HepG2 (cell line): ENCODE results near the gene ACAP2. TPM values are rescaled to one million over a fixed set of nuclear protein-coding genes. Genes with fewer than 3 reads are reported as not detected.
A peak's percentile ranks its signal among the peaks of the same experiment; 100 is the strongest.

Experiments used
- ATAC-seq: fragments of 200-7000 bp; cut with Tn5 transposase; 3 replicates; pipeline ENCODE4 v1.9.1; 2020; ENCODE audit warnings: mild to moderate bottlenecking, moderate library complexity
- BruUV-seq: library from RNA; stranded (reverse); fragments of 400-500 nt; replicated peaks from 2 replicates; lab custom pipeline; 2021; lab: Mats Ljungman, UMichigan
- CTCF ChIA-PET: fragments of 300-600 bp; formaldehyde crosslinking; extraction: SDS; loops from one replicate; lab custom pipeline; 2021; ENCODE audit warnings: low total read pairs, inconsistent platforms, low intra/inter-chr PET ratio; lab: Yijun Ruan, JAX
- POLR2A ChIA-PET: fragments of 350-600 bp; sonication (Branson Sonifier 250); formaldehyde crosslinking; loops from one replicate; lab custom pipeline; 2020; ENCODE audit warnings: antibody characterized with exemption, inconsistent platforms; lab: Yijun Ruan, JAX
- DNase-seq: peaks from one replicate; pipeline ENCODE4 v3.0.0-alpha.2; 2015; ENCODE audit warnings: low spot score
- FAIRE-seq: peaks from 3 replicates; lab custom pipeline; 2011; peaks lifted over from hg19 to GRCh38; lab: Jason Lieb, UNC
- H2AFZ ChIP-seq: one replicate; pipeline ENCODE4 v1.6.1; 2011; ENCODE audit warnings: low read length, inconsistent platforms
- H3K27ac ChIP-seq: fragments of 300-600 bp; 3 replicates; pipeline ENCODE4 v1.8.0; 2011; ENCODE audit warnings: mixed run types, mild to moderate bottlenecking, mixed read lengths, low read length, inconsistent platforms; ENCODE audit not compliant: insufficient read depth; ENCODE audit errors: extremely low read length
- H3K27me3 ChIP-seq, 2 experiments: fragments of 200-600 bp in 1 of 2; 2 replicates in 1 of 2; 3 replicates in 1 of 2; pipeline versions ENCODE4 v1.6.0 to v1.8.0; 2011; ENCODE audit warnings: low read length in 2 of 2, mild to moderate bottlenecking in 2 of 2, moderate library complexity in 2 of 2, inconsistent platforms in 1 of 2; ENCODE audit not compliant: insufficient read depth in 2 of 2, control insufficient read depth in 1 of 2
- H3K36me3 ChIP-seq, 2 experiments: fragments of 200-600 bp in 1 of 2; replicated peaks in 1 of 2; 2 replicates in 1 of 2; 3 replicates in 1 of 2; pipeline versions ENCODE4 v1.5.1 to v1.8.0; 2011; ENCODE audit warnings: low read length in 2 of 2, inconsistent platforms in 1 of 2; ENCODE audit not compliant: insufficient read depth in 2 of 2, control insufficient read depth in 1 of 2
- H3K4me1 ChIP-seq: 2 replicates; pipeline ENCODE4 v1.5.1; 2012; ENCODE audit warnings: low read length, inconsistent platforms; ENCODE audit not compliant: insufficient read depth
- H3K4me2 ChIP-seq: 2 replicates; pipeline ENCODE4 v1.6.0; 2011; ENCODE audit warnings: low read depth, low read length, inconsistent platforms
- H3K4me3 ChIP-seq, 3 experiments: fragments of 200-600 bp in 1 of 3; sonication (generic), shearing (Covaris generic) in 1 of 3; replicated peaks in 1 of 3; 2 replicates each; pipeline ENCODE4 v1.5.1; 2011 to 2016; ENCODE audit warnings: low read length in 3 of 3, inconsistent platforms in 2 of 3, low read depth in 2 of 3, mild to moderate bottlenecking in 2 of 3, control low read depth in 1 of 3, mixed read lengths in 1 of 3; ENCODE audit not compliant: insufficient read depth in 1 of 3
- H3K79me2 ChIP-seq: one replicate; pipeline ENCODE4 v1.6.1; 2011; ENCODE audit warnings: low read length, inconsistent platforms; ENCODE audit not compliant: insufficient read depth
- H3K9ac ChIP-seq: 2 replicates; pipeline ENCODE4 v1.6.0; 2011; ENCODE audit warnings: mild to moderate bottlenecking, low read depth, low read length, inconsistent platforms; ENCODE audit not compliant: insufficient read depth
- H3K9me3 ChIP-seq: 2 replicates; pipeline ENCODE4 v1.5.1; 2012; ENCODE audit warnings: mild to moderate bottlenecking, low read length
- H4K20me1 ChIP-seq: 2 replicates; pipeline ENCODE4 v1.6.0; 2011; ENCODE audit warnings: inconsistent platforms, mild to moderate bottlenecking, low read length, moderate library complexity; ENCODE audit not compliant: insufficient read depth
- HOXA7 ChIP-seq: sonication (generic); formaldehyde crosslinking; IDR thresholded peaks from 2 replicates; pipeline ENCODE4 v1.8.1; 2022; ENCODE audit warnings: mild to moderate bottlenecking, missing genetic modification reagents, moderate library complexity
- KDM4B ChIP-seq: sonication (generic); formaldehyde crosslinking; IDR thresholded peaks from 2 replicates; pipeline ENCODE4 v1.4.0; 2020; ENCODE audit warnings: missing genetic modification reagents
- NR2F6 ChIP-seq, 2 experiments: IDR thresholded peaks; 2 replicates each; pipeline ENCODE4 v1.6.1; 2016; ENCODE audit warnings: antibody characterized with exemption in 1 of 2, mild to moderate bottlenecking in 1 of 2
- SATB2 ChIP-seq: sonication (generic); formaldehyde crosslinking; IDR thresholded peaks from 2 replicates; pipeline ENCODE4 v1.5.0; 2020; ENCODE audit warnings: missing genetic modification reagents
- TCF7 ChIP-seq: sonication (generic); IDR thresholded peaks from 2 replicates; pipeline ENCODE4 v1.6.1; 2016; ENCODE audit warnings: antibody characterized with exemption, low read depth
- TEAD3 ChIP-seq: optimal IDR thresholded peaks from 2 replicates; pipeline ENCODE3; 2016; ENCODE audit warnings: borderline replicate concordance
- U2AF1 ChIP-seq: fragments of 200-400 bp; formaldehyde crosslinking; optimal IDR thresholded peaks from 2 replicates; pipeline ENCODE3; 2017; ENCODE audit warnings: mild to moderate bottlenecking, low read depth, low read length
- ZNF136 ChIP-seq: sonication (generic); formaldehyde crosslinking; IDR thresholded peaks from 2 replicates; pipeline ENCODE4 v1.8.1; 2022; ENCODE audit warnings: low read depth, mild to moderate bottlenecking, moderate library complexity, missing genetic modification reagents
- ZNF138 ChIP-seq: sonication (generic); formaldehyde crosslinking; IDR thresholded peaks from 2 replicates; pipeline ENCODE4 v1.5.0; 2020; ENCODE audit warnings: mild to moderate bottlenecking, low read depth, missing genetic modification reagents
- ZNF24 ChIP-seq: fragments of 450-650 bp; IDR thresholded peaks from 2 replicates; pipeline ENCODE4 v1.6.1; 2017; ENCODE audit warnings: antibody characterized with exemption, mild to moderate bottlenecking
- ZNF335 ChIP-seq: sonication (generic); formaldehyde crosslinking; IDR thresholded peaks from 2 replicates; pipeline ENCODE4 v1.4.0; 2020; ENCODE audit warnings: missing genetic modification reagents
- ZNF33A ChIP-seq: sonication (generic); formaldehyde crosslinking; IDR thresholded peaks from 2 replicates; pipeline ENCODE4 v1.5.1; 2020; ENCODE audit warnings: missing genetic modification reagents, mild to moderate bottlenecking, moderate library complexity, borderline replicate concordance
- ZNF343 ChIP-seq: sonication (generic); formaldehyde crosslinking; IDR thresholded peaks from 2 replicates; pipeline ENCODE4 v1.4.0; 2020; ENCODE audit warnings: mild to moderate bottlenecking, missing genetic modification reagents
- ZNF430 ChIP-seq: sonication (generic); formaldehyde crosslinking; IDR thresholded peaks from 2 replicates; pipeline ENCODE4 v1.9.0; 2021; ENCODE audit warnings: mild to moderate bottlenecking, missing genetic modification reagents
- ZNF44 ChIP-seq: sonication (generic); formaldehyde crosslinking; IDR thresholded peaks from 2 replicates; pipeline ENCODE4 v1.5.1; 2020; ENCODE audit warnings: mild to moderate bottlenecking, missing genetic modification reagents
- ZNF775 ChIP-seq: sonication (generic); formaldehyde crosslinking; IDR thresholded peaks from 2 replicates; pipeline ENCODE4 v1.4.0; 2020; ENCODE audit warnings: missing genetic modification reagents, mild to moderate bottlenecking, moderate library complexity, borderline replicate concordance
- ZSCAN20 ChIP-seq: sonication (generic); formaldehyde crosslinking; IDR thresholded peaks from 2 replicates; pipeline ENCODE4 v1.4.0; 2020; ENCODE audit warnings: missing genetic modification reagents, mild to moderate bottlenecking, borderline replicate concordance
- WGBS: methylation state at CpG from one replicate; pipeline ENCODE4 v1.1.6; 2017; ENCODE audit warnings: low lambda C conversion rate; 5-methylcytosine and 5-hydroxymethylcytosine counted together
- in situ Hi-C: cut with HindIII; loops from 2 replicates; pipeline ENCODE4 v1.10.0; 2017; ENCODE audit warnings: low pct_unique_long_range_greater_than_20kb; ENCODE audit not compliant: extremely low pct_ligation_motif_present
- intact Hi-C: fragments of 100-400 bp; cut with micrococcal nuclease; formaldehyde crosslinking; loops from one replicate; pipeline ENCODE4 v1.10.0; 2022; ENCODE audit not compliant: unreplicated experiment
- polyA plus RNA-seq, 8 experiments: library from polyadenylated mRNA; depleted of rRNA in 3 of 8; stranded (reverse) in 7 of 8; unstranded in 1 of 8; fragments of >200 nt; fragmentation: Illumina TruSeq in 4 of 8; extraction: Trizol in 4 of 8; gene quantifications; 2 replicates each; pipeline versions ENCODE4 v1.2.1 to v1.2.3, GENCODE V29; 2011 to 2016; ENCODE audit warnings: low read depth in 4 of 8, missing spikeins in 1 of 8, mixed read lengths in 1 of 8; ENCODE audit not compliant: insufficient read depth in 1 of 8
- total RNA-seq, 5 experiments: library from RNA; depleted of rRNA; stranded (reverse); fragments of >200 nt; fragmentation: Illumina TruSeq; extraction: Trizol; gene quantifications; 2 replicates each; pipeline ENCODE4 v1.2.3, GENCODE V29; 2016; ENCODE audit warnings: low read depth in 1 of 5
- TF ChIP-seq, protein P1 (sequence below): sonication (generic); formaldehyde crosslinking; IDR thresholded peaks from 2 replicates; pipeline ENCODE4 v1.4.0; 2020; ENCODE audit warnings: missing genetic modification reagents

The ACAP2 gene
- total and polyA plus RNA-seq, 2 of the 13 experiments (the other 11 are each of a cell fraction or from before 2014, with no cell fraction given), result 7.3 to 23.9 TPM

DNA sequence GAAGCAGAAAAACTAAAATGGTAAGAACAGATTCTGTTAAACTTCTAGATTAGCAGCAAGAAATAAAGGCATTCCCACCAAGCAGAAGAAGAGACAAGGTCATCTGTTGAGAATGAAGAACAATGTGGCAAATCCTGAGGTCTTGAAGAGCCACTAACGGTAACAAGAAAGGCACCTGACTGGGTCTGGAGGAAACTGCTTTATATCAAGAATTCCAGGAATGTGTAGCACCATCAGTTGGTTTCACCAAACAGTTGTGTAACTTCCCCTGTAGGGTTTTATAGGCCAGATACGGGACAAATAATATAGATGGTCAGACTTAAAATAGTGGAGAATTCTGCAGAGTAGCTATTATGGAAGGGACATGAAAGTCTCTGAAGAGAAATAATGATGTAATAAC, 57.3 kb downstream of the ACAP2 start:
- in situ Hi-C loops, result no loop called here
- POLR2A ChIA-PET, result no interaction called here

DNA sequence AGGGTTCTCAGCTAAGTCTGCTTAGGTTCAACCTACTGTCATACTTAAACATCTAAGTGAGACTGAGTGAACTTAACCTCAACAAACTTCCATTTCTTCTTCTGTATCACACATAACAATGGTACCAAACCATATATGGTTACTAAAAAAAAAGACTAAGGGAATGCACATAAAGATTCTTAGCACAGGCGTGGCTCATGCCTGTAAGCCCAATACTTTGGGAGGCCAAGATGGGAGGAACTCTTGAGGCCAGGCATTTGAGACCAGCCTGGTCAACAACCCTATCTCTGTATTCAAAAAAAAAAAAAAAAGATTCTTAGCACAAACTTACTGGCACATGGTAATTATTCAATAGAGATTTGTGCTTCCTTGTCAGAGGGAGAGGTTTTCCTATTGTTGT, 57.9 kb downstream of the ACAP2 start:
- FAIRE-seq, result no peak
- intact Hi-C loops, result no loop called here
- Histone ChIP-seq H3K27me3 (no peaks in the 10 kb centered on the region), H4K20me1 (no peaks in the 10 kb centered on the region), H3K4me1 (no peaks in the 10 kb centered on the region), H3K9ac (no peak overlapping the region), H3K36me3 (no peaks in the 10 kb centered on the region), H3K79me2 (no peaks in the 10 kb centered on the region), H3K27ac (no peak overlapping the region), H2AFZ (no peak overlapping the region)
- no TSS peak for BruUV-seq
- POLR2A ChIA-PET, result no interaction called here
- in situ Hi-C loops, result no loop called here
- DNase-seq, result no peak
- 81% methylated on average over 1 of the region's 1 CpG for WGBS
- TF ChIP-seq ZNF335 (no peak), ZNF24 (no peak), ZNF136 (no peak), SATB2 (CRISPR knock-in tag) (no peak), ZNF775 (CRISPR knock-in tag) (no peak), ZNF138 (CRISPR knock-in tag) (no peak), NR2F6 (IDR thresholded peaks at IDR 0.05) (no peak), NR2F6 (CRISPR knock-in tag; IDR thresholded peaks at IDR 0.05) (no peak), HOXA7 (CRISPR knock-in tag) (no peak), ZNF430 (CRISPR knock-in tag) (no peak), ZSCAN20 (no peak), ZNF44 (no peak), KDM4B (CRISPR knock-in tag) (no peak), TCF7 (no peak), ZNF343 (CRISPR knock-in tag) (no peak), ZNF33A (CRISPR knock-in tag) (no peak)
- TF ChIP-seq, protein P1, sequence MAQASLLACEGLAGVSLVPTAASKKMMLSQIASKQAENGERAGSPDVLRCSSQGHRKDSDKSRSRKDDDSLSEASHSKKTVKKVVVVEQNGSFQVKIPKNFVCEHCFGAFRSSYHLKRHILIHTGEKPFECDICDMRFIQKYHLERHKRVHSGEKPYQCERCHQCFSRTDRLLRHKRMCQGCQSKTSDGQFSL (CRISPR knock-in tag), result no peak
- TF ChIP-seq, all 625 proteins: peak for 0
- CTCF ChIA-PET, result no interaction called here
- no peak for ATAC-seq
- Histone ChIP-seq H3K4me2 (no peak overlapping the region), H3K9me3 (no peaks in the 10 kb centered on the region), H3K4me3 (no peak overlapping the region)

More for the DNA sequence above, 57.3 kb downstream of the ACAP2 start:
- CTCF ChIA-PET, result no interaction called here
- Histone ChIP-seq H3K27ac (no peak overlapping the region), H4K20me1 (no peaks in the 10 kb centered on the region), H3K27me3 (no peaks in the 10 kb centered on the region), H3K4me1 (no peaks in the 10 kb centered on the region), H3K36me3 (no peaks in the 10 kb centered on the region), H3K79me2 (no peaks in the 10 kb centered on the region), H2AFZ (no peak overlapping the region), H3K9ac (no peak overlapping the region), H3K4me2 (no peak overlapping the region), H3K4me3 (no peak overlapping the region), H3K9me3 (no peaks in the 10 kb centered on the region)
- TF ChIP-seq TEAD3 (CRISPR knock-in tag) (peak; percentile 13), U2AF1 (no peak)
- intact Hi-C loops, result no loop called here
- no TSS peak for BruUV-seq
- FAIRE-seq (no peak), ATAC-seq (no peak), DNase-seq (no peak)
- 93% methylated on average over 2 of the region's 2 CpGs for WGBS
